K562 (cell line): Measurements from ENCODE around the gene ERAP2. TPM values are rescaled to one million over a fixed set of nuclear protein-coding genes. Genes with fewer than 3 reads are reported as not detected.

Source experiments
- ATAC-seq: fragments of 200-7000 bp; cut with Tn5 transposase; 3 replicates; pipeline ENCODE4 v1.9.1; 2020; ENCODE audit warnings: moderate library complexity
- BruUV-seq: library from RNA; stranded (reverse); fragments of 400-500 nt; replicated peaks from 2 replicates; lab custom pipeline; 2021; lab: Mats Ljungman, UMichigan
- CTCF ChIA-PET: fragments of 300-600 bp; formaldehyde crosslinking; extraction: SDS; loops from one replicate; lab custom pipeline; 2021; ENCODE audit warnings: low intra/inter-chr PET ratio; lab: Yijun Ruan, JAX
- POLR2A ChIA-PET: fragments of 300-600, 350-650 bp; sonication (Branson Sonifier 250); formaldehyde crosslinking; extraction: SDS; loops from one replicate; lab custom pipeline; 2021; ENCODE audit warnings: antibody characterized with exemption, inconsistent platforms; lab: Yijun Ruan, JAX
- DNase-seq, 4 experiments: peaks; one replicate each; pipeline versions ENCODE4 v3.0.0 to v3.0.0-alpha.2; 2011 to 2018; ENCODE audit warnings: low spot score in 3 of 4, mixed read lengths in 3 of 4; ENCODE audit errors: extremely low read depth in 1 of 4
- FAIRE-seq: peaks from 2 replicates; lab custom pipeline; 2011; peaks lifted over from hg19 to GRCh38; lab: Jason Lieb, UNC
- H2AFZ ChIP-seq: 2 replicates; pipeline ENCODE4 v1.6.0; 2011; ENCODE audit warnings: low read depth, low read length, control low read depth, inconsistent platforms
- H3K27ac ChIP-seq: fragments of 200-600 bp; 3 replicates; pipeline ENCODE4 v1.8.0; 2011; ENCODE audit warnings: low read depth, mild to moderate bottlenecking, control low read depth, inconsistent platforms, low read length, moderate library complexity, mixed read lengths; ENCODE audit errors: extremely low read depth
- H3K27me3 ChIP-seq, 2 experiments: fragments of 300-600 bp in 1 of 2; 2 replicates in 1 of 2; 3 replicates in 1 of 2; pipeline versions ENCODE4 v1.6.0 to v1.8.0; 2011; ENCODE audit warnings: inconsistent platforms in 2 of 2, low read length in 2 of 2, mild to moderate bottlenecking in 1 of 2, mixed read lengths in 1 of 2, moderate library complexity in 1 of 2; ENCODE audit not compliant: control insufficient read depth in 2 of 2, insufficient read depth in 2 of 2
- H3K36me3 ChIP-seq: fragments of 300-600 bp; 3 replicates; pipeline ENCODE4 v1.8.0; 2011; ENCODE audit warnings: mild to moderate bottlenecking, low read length, inconsistent platforms; ENCODE audit not compliant: control insufficient read depth, insufficient read depth
- H3K4me1 ChIP-seq, 2 experiments: fragments of 200-600 bp in 1 of 2; replicated peaks in 1 of 2; 2 replicates in 1 of 2; 3 replicates in 1 of 2; pipeline versions ENCODE4 v1.5.1 to v1.8.0; 2011; ENCODE audit warnings: inconsistent platforms in 2 of 2, low read length in 2 of 2, mild to moderate bottlenecking in 1 of 2, mixed read lengths in 1 of 2, moderate library complexity in 1 of 2; ENCODE audit not compliant: control insufficient read depth in 2 of 2, insufficient read depth in 2 of 2
- H3K4me2 ChIP-seq: 2 replicates; pipeline ENCODE4 v1.6.1; 2011; ENCODE audit warnings: low read length, control low read depth, inconsistent platforms, mixed read lengths; ENCODE audit not compliant: insufficient read depth
- H3K4me3 ChIP-seq: fragments of 200-600 bp; sonication (generic), shearing (Covaris generic); 2 replicates; pipeline ENCODE4 v1.5.1; 2016; ENCODE audit warnings: control low read depth, inconsistent platforms
- H3K79me2 ChIP-seq: fragments of 200-600 bp; 3 replicates; pipeline ENCODE4 v1.8.0; 2011; ENCODE audit warnings: low read length, inconsistent platforms; ENCODE audit not compliant: control insufficient read depth, insufficient read depth
- H3K9ac ChIP-seq, 2 experiments: 2 replicates each; pipeline versions ENCODE4 v1.6.0 to v1.6.1; 2011; ENCODE audit warnings: low read depth in 2 of 2, low read length in 2 of 2, control low read depth in 1 of 2, inconsistent platforms in 1 of 2, mild to moderate bottlenecking in 1 of 2, mixed read lengths in 1 of 2; ENCODE audit not compliant: insufficient read depth in 1 of 2
- H3K9me1 ChIP-seq: one replicate; pipeline ENCODE4 v1.6.0; 2011; ENCODE audit warnings: inconsistent platforms, mild to moderate bottlenecking, low read length, moderate library complexity; ENCODE audit not compliant: control insufficient read depth, insufficient read depth
- H3K9me3 ChIP-seq: replicated peaks from 2 replicates; pipeline ENCODE4 v1.5.1; 2011; ENCODE audit warnings: low read depth, low read length, inconsistent platforms; ENCODE audit not compliant: control insufficient read depth, insufficient read depth
- H4K20me1 ChIP-seq: replicated peaks from 2 replicates; pipeline ENCODE4 v1.6.1; 2011; ENCODE audit warnings: low read length, inconsistent platforms, mixed read lengths; ENCODE audit not compliant: control insufficient read depth, insufficient read depth
- KDM4B ChIP-seq, 2 experiments: fragments of 450-650 bp in 1 of 2; sonication (generic) in 1 of 2; IDR thresholded peaks; 2 replicates each; pipeline ENCODE4 v1.6.1; 2016 to 2017; ENCODE audit warnings: borderline replicate concordance in 2 of 2, antibody characterized with exemption in 1 of 2, low read depth in 1 of 2, mild to moderate bottlenecking in 1 of 2
- NUFIP1 ChIP-seq: fragments of 450-650 bp; IDR thresholded peaks from 2 replicates; pipeline ENCODE4 v1.6.1; 2018; ENCODE audit not compliant: partially characterized antibody
- PHF20 ChIP-seq: fragments of 450-650 bp; IDR thresholded peaks from 2 replicates; pipeline ENCODE4 v1.6.1; 2018; ENCODE audit not compliant: partially characterized antibody
- ZNF584 ChIP-seq: fragments of 200-800 bp; sonication (Bioruptor generic); IDR thresholded peaks from 2 replicates; pipeline ENCODE4 v1.6.1; 2016; ENCODE audit warnings: low read depth, mild to moderate bottlenecking, missing genetic modification characterization, missing compliant biosample characterization
- ZNF695 ChIP-seq: fragments of 450-650 bp; formaldehyde crosslinking; IDR thresholded peaks from 2 replicates; pipeline ENCODE4 v1.4.0; 2020; ENCODE audit warnings: mild to moderate bottlenecking, moderate library complexity
- WGBS: fragments of 100-300 bp; shearing (Covaris generic); methylation state at CpG from one replicate; pipeline ENCODE4 v1.1.6; 2016; ENCODE audit warnings: low coverage, mixed read lengths; ENCODE audit not compliant: insufficient coverage; ENCODE audit errors: missing lambda C conversion rate; 5-methylcytosine and 5-hydroxymethylcytosine counted together
- in situ Hi-C: fragments of 300-500 bp; cut with MboI; formaldehyde crosslinking; loops from 4 replicates; pipeline ENCODE4 v1.15.0; 2018; ENCODE audit warnings: inconsistent platforms, mixed read lengths
- intact Hi-C: fragments of 100-400 bp; cut with micrococcal nuclease; formaldehyde crosslinking; loops from 2 replicates; pipeline ENCODE4 v1.14.2; 2022
- polyA plus RNA-seq, 8 experiments: library from polyadenylated mRNA; depleted of rRNA in 4 of 8; stranded (reverse) in 5 of 8; unstranded in 3 of 8; fragments of >200 nt; fragmentation: Nextera tagmentation in 2 of 8; fragmentation: Illumina TruSeq in 1 of 8; extraction: Ambion mirVana in 2 of 8; extraction: Trizol in 1 of 8; gene quantifications; 2 replicates each; pipeline versions ENCODE4 v1.2.1 to v1.2.3, GENCODE V29; 2011 to 2014; ENCODE audit warnings: inconsistent platforms in 1 of 8, missing spikeins in 1 of 8
- total RNA-seq, 7 experiments: library from RNA; depleted of rRNA in 6 of 7; stranded (reverse); fragments of >200 nt in 6 of 7; fragmentation: Illumina TruSeq in 2 of 7; extraction: Trizol in 2 of 7; gene quantifications; 2 replicates each; pipeline versions ENCODE4 v1.2.1 to v1.2.3, GENCODE V29; 2011 to 2021; ENCODE audit warnings: low replicate concordance in 1 of 7

ERAP2 gene
- total and polyA plus RNA-seq, 9 of the 15 experiments (the other 6 are each of a cell fraction or from before 2014, with no cell fraction given), result 0.93 to 4.0 (median 2.1) TPM

DNA sequence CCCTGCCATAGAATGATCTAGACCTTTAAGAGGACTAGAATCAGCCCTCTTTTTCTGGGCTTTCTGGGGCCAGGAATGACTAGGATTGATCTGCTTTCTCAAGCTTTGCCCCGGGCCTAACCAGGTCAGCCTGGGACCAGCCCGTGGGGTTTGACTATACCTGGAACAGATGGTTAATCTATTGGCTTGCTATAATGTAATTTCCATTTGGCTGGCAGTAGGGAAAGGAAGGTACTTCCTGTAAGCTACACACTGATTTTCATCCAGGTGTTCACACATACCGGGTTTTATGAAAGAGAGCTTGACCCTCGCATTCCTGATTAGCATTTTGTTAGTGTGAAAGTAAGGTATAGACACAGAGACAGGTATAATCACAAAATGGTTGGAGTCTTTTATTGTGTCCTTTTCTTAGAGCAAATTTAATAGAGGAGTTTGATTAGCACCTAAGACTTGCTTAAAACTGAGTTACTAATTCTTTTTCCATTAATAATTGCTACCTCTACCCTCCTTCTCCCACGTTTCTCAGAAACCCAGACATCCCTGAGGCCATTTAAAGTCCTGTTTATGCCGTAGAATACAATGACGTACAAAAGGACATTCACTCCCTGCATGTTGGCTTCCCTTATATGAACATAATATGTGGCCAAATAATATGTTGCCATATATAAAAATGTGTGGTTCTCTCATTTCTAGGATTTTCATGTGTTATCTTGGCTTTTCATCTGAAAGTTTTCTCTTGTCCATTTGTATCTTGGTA lies 76.9 kb downstream of the ERAP2 start:
- no TSS peak for BruUV-seq
- peaks cover 59% of the 10 kb centered on the region for H3K79me2 ChIP-seq
- no peak overlapping the region for H3K9ac ChIP-seq
- CTCF ChIA-PET, result no interaction called here
- H3K36me3 ChIP-seq, result no peaks in the 10 kb centered on the region
- H2AFZ ChIP-seq, result no peak overlapping the region
- no peaks in the 10 kb centered on the region for H3K9me3 ChIP-seq
- intact Hi-C loops, result no loop called here
- peak; percentile 39; the same call in 2 of the 3 replicates for ATAC-seq
- H3K4me3 ChIP-seq, result no peak overlapping the region
- TF ChIP-seq ZNF584 (CRISPR knock-in tag) (no peak), NUFIP1 (no peak), PHF20 (no peak), ZNF695 (CRISPR knock-in tag) (no peak), KDM4B (IDR thresholded peaks at IDR 0.05; ENCODE audit: borderline replicate concordance in 2 of 2, low read depth in 1 of 2) (no peak)
- H4K20me1 ChIP-seq, result no peaks in the 10 kb centered on the region
- no peaks in the 10 kb centered on the region for H3K9me1 ChIP-seq
- POLR2A ChIA-PET, result interaction anchor here (1.1 to 1.5 kb wide), 2 partner anchors 9 to 10 kb away, joined by 3 read pairs; no protein-coding TSS in a partner anchor
- no peak overlapping the region for H3K27ac ChIP-seq
- FAIRE-seq, result no peak
- no peak for DNase-seq
- peaks cover 0 to 5% of the 10 kb centered on the region in 2 experiments; a peak in 2 of 5 replicates for H3K4me1 ChIP-seq
- WGBS, result 76% methylated on average over 7 of the region's 7 CpGs
- no peaks in the 10 kb centered on the region for H3K27me3 ChIP-seq
- no peak overlapping the region for H3K4me2 ChIP-seq
- in situ Hi-C loops, result no loop called here
